Measurements from ENCODE around the gene EMILIN3.

DNA sequence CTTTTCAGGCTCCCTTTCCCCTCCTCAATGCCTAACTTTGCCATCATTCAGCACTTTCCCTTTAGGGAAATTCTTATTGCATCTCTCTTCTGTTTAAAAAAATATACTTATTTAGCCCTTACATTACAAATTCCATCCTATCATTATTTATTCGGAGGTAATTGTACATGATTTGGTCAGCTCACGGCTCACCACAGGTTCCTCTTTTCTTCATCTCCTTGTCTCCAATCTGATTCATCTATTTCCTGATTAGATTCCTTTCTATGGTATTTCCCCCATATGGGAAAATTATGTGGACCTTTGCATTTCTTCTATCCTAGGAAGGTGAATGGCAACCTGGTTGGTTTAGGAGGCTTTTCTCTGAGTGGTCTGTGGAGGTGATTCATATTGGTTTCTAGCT is 12.9 kb upstream of the EMILIN3 start:
- no peak for TF ChIP-seq L3MBTL2 (conservative IDR thresholded peaks at IDR 0.05)
- TF ChIP-seq CTBP1 (IDR thresholded peaks at IDR 0.05; ENCODE audit: borderline replicate concordance), result no peak
- TF ChIP-seq SUZ12 (IDR thresholded peaks at IDR 0.05), result no peak
- TF ChIP-seq, protein P1, sequence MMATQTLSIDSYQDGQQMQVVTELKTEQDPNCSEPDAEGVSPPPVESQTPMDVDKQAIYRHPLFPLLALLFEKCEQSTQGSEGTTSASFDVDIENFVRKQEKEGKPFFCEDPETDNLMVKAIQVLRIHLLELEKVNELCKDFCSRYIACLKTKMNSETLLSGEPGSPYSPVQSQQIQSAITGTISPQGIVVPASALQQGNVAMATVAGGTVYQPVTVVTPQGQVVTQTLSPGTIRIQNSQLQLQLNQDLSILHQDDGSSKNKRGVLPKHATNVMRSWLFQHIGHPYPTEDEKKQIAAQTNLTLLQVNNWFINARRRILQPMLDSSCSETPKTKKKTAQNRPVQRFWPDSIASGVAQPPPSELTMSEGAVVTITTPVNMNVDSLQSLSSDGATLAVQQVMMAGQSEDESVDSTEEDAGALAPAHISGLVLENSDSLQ (IDR thresholded peaks at IDR 0.05), result no peak
- no peak for TF ChIP-seq FOXA1 (IDR thresholded peaks at IDR 0.05)
- no peak for TF ChIP-seq TARDBP (IDR thresholded peaks at IDR 0.05)
- no peak for TF ChIP-seq NFRKB (IDR thresholded peaks at IDR 0.05)
- TF ChIP-seq BHLHE40 (IDR thresholded peaks at IDR 0.05; ENCODE audit: borderline replicate concordance), result no peak
- TF ChIP-seq SP1 (IDR thresholded peaks at IDR 0.05), result no peak
- TF ChIP-seq ZNF384 (IDR thresholded peaks at IDR 0.05), result no peak
- no peak for TF ChIP-seq FOXM1 (IDR thresholded peaks at IDR 0.05; ENCODE audit: borderline replicate concordance)

Data from HEK293T (cell line).